ENCODE data around the gene HLA-DQB1.

GRCh38 chr6:32689531-32690501, 23.4 kb upstream of the HLA-DQB1 start:
- no peak for TF ChIP-seq CTCF (IDR thresholded peaks at IDR 0.05; ENCODE audit: low read length)
- no peak for TF ChIP-seq EZH2phosphoT487 (IDR thresholded peaks at IDR 0.05; ENCODE audit: low read length)

Measured in MM.1S (cell line).